Fibroblast of villous mesenchyme (primary cell): ENCODE results near the gene EPHA4. TPM values are rescaled to one million over a fixed set of nuclear protein-coding genes. Genes with fewer than 3 reads are reported as not detected.

ENCODE experiments used
- DNase-seq: peaks from one replicate; pipeline ENCODE4 v3.0.0-alpha.2; 2010; ENCODE audit warnings: low read depth
- H3K4me3 ChIP-seq: 2 replicates; pipeline ENCODE4 v1.5.1; 2011; ENCODE audit warnings: low read depth, mild to moderate bottlenecking, low read length
- total RNA-seq: library from RNA; depleted of rRNA; stranded (reverse); fragments of >200 nt; gene quantifications from 2 replicates; pipeline ENCODE4 v1.2.3, GENCODE V29; 2012
- TF ChIP-seq, protein P1 (sequence below): IDR thresholded peaks from 2 replicates; pipeline ENCODE4 v1.5.1; 2012; ENCODE audit warnings: low read depth, mild to moderate bottlenecking, low read length; ENCODE audit not compliant: insufficient read depth

Gene EPHA4
- total RNA-seq, 1 donor, result 17.3 TPM

DNA sequence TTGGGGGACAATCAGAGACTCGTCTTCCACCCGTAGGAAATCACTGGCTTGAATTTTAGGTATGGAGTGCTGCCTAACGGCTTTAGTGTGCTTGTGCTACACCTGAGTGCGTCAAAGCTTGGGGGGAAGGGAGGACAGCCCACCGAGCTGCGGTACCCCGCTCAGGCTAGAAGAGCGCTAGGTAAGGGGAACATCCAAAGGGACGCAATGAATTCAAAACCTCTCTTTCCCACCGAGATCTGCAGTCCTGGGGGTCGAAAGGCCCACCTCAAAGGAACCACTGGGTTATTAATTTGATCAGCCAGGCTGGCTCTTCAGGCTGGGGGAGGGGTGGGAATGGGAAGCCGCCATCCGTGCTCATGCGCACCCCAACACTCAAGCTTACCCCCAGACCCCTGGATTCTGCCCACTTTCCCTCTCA lies 2.7 kb downstream of the EPHA4 start:
- no peak overlapping the region for H3K4me3 ChIP-seq
- TF ChIP-seq, protein P1, sequence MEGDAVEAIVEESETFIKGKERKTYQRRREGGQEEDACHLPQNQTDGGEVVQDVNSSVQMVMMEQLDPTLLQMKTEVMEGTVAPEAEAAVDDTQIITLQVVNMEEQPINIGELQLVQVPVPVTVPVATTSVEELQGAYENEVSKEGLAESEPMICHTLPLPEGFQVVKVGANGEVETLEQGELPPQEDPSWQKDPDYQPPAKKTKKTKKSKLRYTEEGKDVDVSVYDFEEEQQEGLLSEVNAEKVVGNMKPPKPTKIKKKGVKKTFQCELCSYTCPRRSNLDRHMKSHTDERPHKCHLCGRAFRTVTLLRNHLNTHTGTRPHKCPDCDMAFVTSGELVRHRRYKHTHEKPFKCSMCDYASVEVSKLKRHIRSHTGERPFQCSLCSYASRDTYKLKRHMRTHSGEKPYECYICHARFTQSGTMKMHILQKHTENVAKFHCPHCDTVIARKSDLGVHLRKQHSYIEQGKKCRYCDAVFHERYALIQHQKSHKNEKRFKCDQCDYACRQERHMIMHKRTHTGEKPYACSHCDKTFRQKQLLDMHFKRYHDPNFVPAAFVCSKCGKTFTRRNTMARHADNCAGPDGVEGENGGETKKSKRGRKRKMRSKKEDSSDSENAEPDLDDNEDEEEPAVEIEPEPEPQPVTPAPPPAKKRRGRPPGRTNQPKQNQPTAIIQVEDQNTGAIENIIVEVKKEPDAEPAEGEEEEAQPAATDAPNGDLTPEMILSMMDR, result no peak
- no peak for DNase-seq

GRCh38 chr2:221568299-221568698 lies 3.8 kb downstream of the EPHA4 start:
- no peak for DNase-seq
- H3K4me3 ChIP-seq, result no peak overlapping the region
- TF ChIP-seq, protein P1, result no peak

GRCh38 chr2:221567809-221568208 lies 4.3 kb downstream of the EPHA4 start:
- TF ChIP-seq, protein P1, result no peak
- no peak overlapping the region for H3K4me3 ChIP-seq
- DNase-seq, result no peak

DNA sequence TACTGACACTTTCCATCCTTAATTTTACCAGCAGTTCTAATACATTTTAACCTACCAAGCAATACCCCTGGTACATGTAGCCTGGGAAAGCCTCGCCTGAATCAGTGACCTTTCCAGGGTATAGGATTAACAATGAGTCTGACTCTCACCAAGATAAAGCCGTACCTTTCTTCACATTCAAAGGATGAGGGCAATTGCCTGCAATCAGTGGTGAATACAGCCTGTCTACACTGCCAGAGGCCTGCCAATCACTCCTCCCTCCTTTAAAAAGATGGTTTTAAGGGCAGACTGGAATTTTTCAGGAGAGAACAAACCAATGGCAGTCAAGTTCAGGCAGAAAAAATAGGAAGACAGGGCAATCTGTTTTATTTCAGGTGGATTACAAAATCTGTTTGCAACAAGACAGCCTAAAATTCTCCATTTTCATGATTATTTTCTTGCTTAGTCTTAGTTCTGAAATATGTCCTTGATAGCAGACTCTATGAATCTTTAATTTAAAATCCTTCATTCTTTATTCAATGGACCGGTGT lies 4.8 kb downstream of the EPHA4 start:
- H3K4me3 ChIP-seq, result no peak overlapping the region
- TF ChIP-seq, protein P1, result no peak
- DNase-seq, result no peak

DNA sequence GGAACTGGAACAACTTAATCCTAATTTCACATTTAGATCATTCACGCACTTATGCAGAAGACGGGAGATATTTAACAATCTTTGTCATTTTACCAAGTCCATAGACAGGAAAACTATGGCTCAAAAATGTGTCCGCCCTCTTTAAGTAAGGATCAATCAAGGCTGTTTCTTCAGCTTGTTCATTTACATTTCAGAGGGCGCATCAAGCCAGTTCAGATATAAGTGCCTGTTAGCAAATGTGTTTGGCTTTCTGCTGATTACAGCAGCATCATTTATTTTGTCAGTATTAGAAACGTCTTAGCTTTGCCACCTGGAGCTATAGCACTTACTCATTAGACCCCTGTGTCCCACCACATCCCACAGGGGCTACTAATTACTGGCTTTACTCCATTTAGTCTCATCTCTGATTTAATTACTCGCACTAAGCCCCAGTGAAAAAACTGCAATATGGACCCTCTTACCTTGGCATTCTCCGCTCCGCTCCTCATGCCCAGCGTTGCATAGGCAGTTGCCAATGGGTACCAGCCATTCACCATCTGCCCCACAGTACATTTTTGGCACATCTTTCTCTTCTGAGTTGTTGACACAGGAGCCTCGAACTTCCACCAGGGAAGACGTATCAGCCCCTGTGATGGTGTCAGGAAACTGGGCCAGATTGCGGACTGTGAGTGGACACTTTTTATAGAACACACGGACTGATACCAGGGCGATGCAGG lies 8.7 kb downstream of the EPHA4 start:
- TF ChIP-seq, protein P1, result no peak
- no peak for DNase-seq
- no peak overlapping the region for H3K4me3 ChIP-seq

DNA sequence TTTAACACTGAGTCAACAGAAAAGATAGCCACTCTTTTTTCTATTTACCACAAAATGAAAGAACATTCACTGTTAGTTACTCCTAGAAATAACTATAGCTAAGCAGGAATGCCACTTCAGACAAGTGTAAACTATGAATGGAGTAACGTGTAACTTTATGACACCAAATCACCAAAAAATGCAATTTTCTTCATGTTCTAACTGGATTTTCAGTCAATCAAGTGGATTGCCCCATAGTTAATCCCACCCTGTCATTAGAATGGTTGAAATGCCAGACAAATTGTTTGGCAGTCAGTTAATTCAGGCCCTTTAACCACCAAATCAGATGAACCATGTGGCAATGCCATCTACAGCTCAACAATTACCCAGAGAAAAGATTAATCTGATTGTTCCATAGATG lies 9.9 kb downstream of the EPHA4 start:
- TF ChIP-seq, protein P1, result no peak
- DNase-seq, result no peak
- no peak overlapping the region for H3K4me3 ChIP-seq
